ENCODE results near the gene TEX261. TPM values are rescaled to one million over a fixed set of nuclear protein-coding genes. Genes with fewer than 3 reads are reported as not detected.

TEX261 gene
- total and polyA plus RNA-seq, 12 donors = 17.9 to 96.6 (median 49.5) TPM

DNA sequence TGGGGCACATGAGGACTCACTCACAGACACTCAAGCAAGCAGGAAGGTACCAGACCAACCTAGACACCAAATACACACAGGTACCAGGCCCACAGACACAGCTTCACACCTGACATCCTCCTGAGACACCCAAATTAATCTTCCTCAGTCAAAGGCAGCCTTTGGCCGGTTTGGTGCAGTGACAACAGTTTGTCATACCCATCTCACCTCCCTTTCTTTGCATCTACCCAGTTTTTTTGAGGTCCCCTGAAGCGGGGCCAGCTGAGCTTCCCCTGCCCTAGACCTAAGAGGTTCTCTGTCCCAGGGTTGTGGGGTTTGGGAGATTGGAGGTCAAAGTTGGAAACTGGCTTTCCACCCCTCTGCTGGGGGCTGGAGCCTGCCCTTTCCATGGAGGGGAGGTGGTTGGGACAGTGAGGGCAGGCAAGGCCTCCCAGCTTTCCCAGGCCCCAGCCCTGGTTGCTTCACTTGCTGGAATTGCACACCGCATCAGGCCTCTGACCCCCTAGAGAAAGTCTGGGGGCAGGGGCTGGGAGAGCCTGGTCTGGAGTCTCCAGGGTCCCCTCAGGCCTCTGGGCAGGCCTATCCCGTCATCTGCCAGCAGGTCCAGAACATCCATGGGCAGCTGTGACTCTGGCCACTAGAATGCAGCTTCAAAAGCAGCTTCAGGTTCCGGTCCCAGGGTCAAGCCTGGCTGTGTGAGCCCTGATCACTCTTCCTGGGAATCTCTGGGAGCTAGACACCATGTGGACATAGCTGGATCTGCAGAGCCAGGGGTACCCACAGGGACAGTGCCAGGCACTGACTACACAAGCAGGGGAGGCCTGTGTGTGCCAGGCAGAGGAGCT lies 12.5 kb upstream of the TEX261 start:
- H3K4me3 ChIP-seq = no peak overlapping the region
- no peak overlapping the region for H3K27ac ChIP-seq
- intact Hi-C loops (cut with DNase I) = no loop called here
- no peak for TF ChIP-seq POLR2A (IDR thresholded peaks at IDR 0.05)
- TF ChIP-seq, protein P1, sequence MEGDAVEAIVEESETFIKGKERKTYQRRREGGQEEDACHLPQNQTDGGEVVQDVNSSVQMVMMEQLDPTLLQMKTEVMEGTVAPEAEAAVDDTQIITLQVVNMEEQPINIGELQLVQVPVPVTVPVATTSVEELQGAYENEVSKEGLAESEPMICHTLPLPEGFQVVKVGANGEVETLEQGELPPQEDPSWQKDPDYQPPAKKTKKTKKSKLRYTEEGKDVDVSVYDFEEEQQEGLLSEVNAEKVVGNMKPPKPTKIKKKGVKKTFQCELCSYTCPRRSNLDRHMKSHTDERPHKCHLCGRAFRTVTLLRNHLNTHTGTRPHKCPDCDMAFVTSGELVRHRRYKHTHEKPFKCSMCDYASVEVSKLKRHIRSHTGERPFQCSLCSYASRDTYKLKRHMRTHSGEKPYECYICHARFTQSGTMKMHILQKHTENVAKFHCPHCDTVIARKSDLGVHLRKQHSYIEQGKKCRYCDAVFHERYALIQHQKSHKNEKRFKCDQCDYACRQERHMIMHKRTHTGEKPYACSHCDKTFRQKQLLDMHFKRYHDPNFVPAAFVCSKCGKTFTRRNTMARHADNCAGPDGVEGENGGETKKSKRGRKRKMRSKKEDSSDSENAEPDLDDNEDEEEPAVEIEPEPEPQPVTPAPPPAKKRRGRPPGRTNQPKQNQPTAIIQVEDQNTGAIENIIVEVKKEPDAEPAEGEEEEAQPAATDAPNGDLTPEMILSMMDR (IDR thresholded peaks at IDR 0.05) = no peak
- WGBS, 4 donors = 77 to 84% (median 82%) methylated on average over 3 to 5 of the region's 5 CpGs
- no peaks in the 10 kb centered on the region for H3K9me3 ChIP-seq (replicated peaks in 1 of 3)
- H3K4me1 ChIP-seq (replicated peaks in 1 of 2) = no peaks in the 10 kb centered on the region
- no peaks in the 10 kb centered on the region for H3K27me3 ChIP-seq
- DNase-seq = no peak
- no peaks in the 10 kb centered on the region for H3K36me3 ChIP-seq (replicated peaks in 1 of 2)

GRCh38 chr2:71006323-71006722 lies 11.7 kb upstream of the TEX261 start:
- no peaks in the 10 kb centered on the region for H3K4me1 ChIP-seq (replicated peaks in 1 of 2)
- H3K27me3 ChIP-seq = no peaks in the 10 kb centered on the region
- DNase-seq = no peak
- intact Hi-C loops (cut with DNase I) = no loop called here
- no peak overlapping the region for H3K27ac ChIP-seq
- no peak for TF ChIP-seq POLR2A (IDR thresholded peaks at IDR 0.05)
- TF ChIP-seq, protein P1 (IDR thresholded peaks at IDR 0.05) = no peak
- H3K9me3 ChIP-seq (replicated peaks in 1 of 3) = no peaks in the 10 kb centered on the region
- no peaks in the 10 kb centered on the region for H3K36me3 ChIP-seq (replicated peaks in 1 of 2)
- H3K4me3 ChIP-seq = no peak overlapping the region
- 44 to 74% (median 53%) methylated on average over 2 of the region's 2 CpGs for WGBS, 4 donors

GRCh38 chr2:71005271-71006202 lies 10.9 kb upstream of the TEX261 start:
- no peak for DNase-seq
- 73 to 79% (median 74%) methylated on average over 10 of the region's 10 CpGs for WGBS, 4 donors
- no peak overlapping the region for H3K4me3 ChIP-seq
- no peaks in the 10 kb centered on the region for H3K9me3 ChIP-seq (replicated peaks in 1 of 3)
- intact Hi-C loops (cut with DNase I) = no loop called here
- H3K4me1 ChIP-seq (replicated peaks in 1 of 2) = no peaks in the 10 kb centered on the region
- H3K36me3 ChIP-seq (replicated peaks in 1 of 2) = no peaks in the 10 kb centered on the region
- H3K27ac ChIP-seq = no peak overlapping the region
- TF ChIP-seq, protein P1 (IDR thresholded peaks at IDR 0.05) = no peak
- no peak for TF ChIP-seq POLR2A (IDR thresholded peaks at IDR 0.05)
- no peaks in the 10 kb centered on the region for H3K27me3 ChIP-seq

DNA sequence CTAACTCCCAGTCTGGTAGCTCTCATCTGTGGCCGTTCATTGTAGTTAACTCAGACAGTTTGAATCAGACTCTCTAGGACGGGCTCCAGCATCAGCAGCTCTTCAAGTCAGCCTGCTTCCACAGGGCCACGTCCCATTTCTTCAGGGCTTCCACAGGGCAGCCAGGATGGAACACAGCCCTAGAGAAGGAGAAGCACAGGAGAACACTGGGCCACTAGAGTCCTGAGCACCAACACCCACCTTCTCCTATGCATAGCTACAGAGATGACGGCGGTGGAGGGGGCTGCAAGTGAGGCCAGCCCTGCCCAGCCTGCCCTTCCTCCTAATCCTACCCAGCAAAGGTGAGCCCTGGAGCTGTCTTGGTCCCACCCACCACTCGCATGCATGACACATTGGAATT lies 10.2 kb upstream of the TEX261 start:
- Histone ChIP-seq H3K4me1 (replicated peaks in 1 of 2) (no peaks in the 10 kb centered on the region), H3K4me3 (no peak overlapping the region), H3K9me3 (replicated peaks in 1 of 3) (no peaks in the 10 kb centered on the region), H3K27me3 (no peaks in the 10 kb centered on the region), H3K27ac (no peak overlapping the region), H3K36me3 (replicated peaks in 1 of 2) (no peaks in the 10 kb centered on the region)
- WGBS, 4 donors = 75 to 88% (median 81%) methylated on average over 5 to 6 of the region's 6 CpGs
- DNase-seq = no peak
- intact Hi-C loops (cut with DNase I) = no loop called here
- no peak for TF ChIP-seq POLR2A (IDR thresholded peaks at IDR 0.05)
- TF ChIP-seq, protein P1 (IDR thresholded peaks at IDR 0.05) = no peak

Data from adrenal gland (tissue), 12 donors.